BLaER1 (cell line): ENCODE measurements around the gene IYD.

Experiments
- H3K27ac ChIP-seq: shearing (Covaris generic); formaldehyde crosslinking; 2 replicates; pipeline ENCODE4 v1.8.1; 2022
- H3K27me3 ChIP-seq: shearing (Covaris generic); formaldehyde crosslinking; 2 replicates; pipeline ENCODE4 v1.8.1; 2022
- H3K36me3 ChIP-seq: shearing (Covaris generic); formaldehyde crosslinking; 2 replicates; pipeline ENCODE4 v1.8.1; 2022
- H3K4me1 ChIP-seq: shearing (Covaris generic); formaldehyde crosslinking; 2 replicates; pipeline ENCODE4 v1.8.1; 2022
- H3K4me2 ChIP-seq: shearing (Covaris generic); formaldehyde crosslinking; 2 replicates; pipeline ENCODE4 v1.8.1; 2022
- H3K4me3 ChIP-seq: shearing (Covaris generic); formaldehyde crosslinking; 2 replicates; pipeline ENCODE4 v1.8.1; 2022
- H3K9ac ChIP-seq: shearing (Covaris generic); formaldehyde crosslinking; 2 replicates; pipeline ENCODE4 v1.8.1; 2022
- H3K9me3 ChIP-seq: shearing (Covaris generic); formaldehyde crosslinking; 2 replicates; pipeline ENCODE4 v1.8.1; 2022
- H4K20me1 ChIP-seq: shearing (Covaris generic); formaldehyde crosslinking; 2 replicates; pipeline ENCODE4 v1.8.1; 2022
- Cebpa-rat ChIP-seq: shearing (Covaris generic); IDR thresholded peaks from 2 replicates; pipeline ENCODE4 v1.8.1; 2022

The IYD gene

GRCh38 chr6:150420926-150421325, 52.1 kb downstream of the IYD start:
- no peak for TF ChIP-seq Cebpa-rat
- Histone ChIP-seq H3K27me3 (no peaks in the 10 kb centered on the region), H4K20me1 (no peaks in the 10 kb centered on the region), H3K27ac (no peak overlapping the region), H3K4me2 (no peak overlapping the region), H3K4me3 (no peak overlapping the region), H3K4me1 (peaks cover 9% of the 10 kb centered on the region; the same call in 1 of the 2 replicates), H3K9ac (no peak overlapping the region), H3K36me3 (no peaks in the 10 kb centered on the region), H3K9me3 (peaks cover 38% of the 10 kb centered on the region)

DNA sequence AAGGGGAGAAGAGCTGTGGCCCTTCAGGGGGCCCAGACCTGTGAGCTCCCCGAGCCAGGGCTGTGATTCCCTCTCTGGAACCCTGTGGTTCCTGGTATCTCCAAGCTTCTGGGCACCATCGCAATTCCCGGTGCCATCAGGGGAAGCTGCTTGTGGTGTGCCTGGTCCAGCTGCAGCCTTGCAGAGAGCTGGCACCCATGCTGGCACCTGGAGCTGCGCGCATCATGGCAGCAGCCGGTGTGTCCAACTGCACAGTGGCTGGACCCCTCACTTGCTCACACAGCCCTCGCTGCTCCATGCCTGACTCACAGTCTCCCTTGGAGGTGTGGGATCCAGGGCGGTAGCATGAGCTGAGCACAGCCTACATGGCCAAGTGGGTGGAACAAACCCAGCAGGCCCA, 56.7 kb downstream of the IYD start:
- Histone ChIP-seq H3K4me3 (no peak overlapping the region), H3K9me3 (peaks cover 33% of the 10 kb centered on the region), H4K20me1 (no peaks in the 10 kb centered on the region), H3K27me3 (no peaks in the 10 kb centered on the region), H3K4me1 (no peaks in the 10 kb centered on the region), H3K9ac (no peak overlapping the region), H3K4me2 (no peak overlapping the region), H3K36me3 (no peaks in the 10 kb centered on the region), H3K27ac (no peak overlapping the region)
- TF ChIP-seq Cebpa-rat = no peak

- no peak overlapping the region for H3K4me3 ChIP-seq
- no peak overlapping the region for H3K9ac ChIP-seq
- H3K27ac ChIP-seq = no peak overlapping the region
- no peaks in the 10 kb centered on the region for H3K4me1 ChIP-seq
- no peaks in the 10 kb centered on the region for H3K27me3 ChIP-seq
- no peak overlapping the region for H3K4me2 ChIP-seq
- no peaks in the 10 kb centered on the region for H3K36me3 ChIP-seq
- H4K20me1 ChIP-seq = no peaks in the 10 kb centered on the region
- peaks cover 33% of the 10 kb centered on the region for H3K9me3 ChIP-seq
- TF ChIP-seq Cebpa-rat = no peak
These were observed 57.4 kb downstream of the IYD start for GRCh38 chr6:150426198-150426597.

DNA sequence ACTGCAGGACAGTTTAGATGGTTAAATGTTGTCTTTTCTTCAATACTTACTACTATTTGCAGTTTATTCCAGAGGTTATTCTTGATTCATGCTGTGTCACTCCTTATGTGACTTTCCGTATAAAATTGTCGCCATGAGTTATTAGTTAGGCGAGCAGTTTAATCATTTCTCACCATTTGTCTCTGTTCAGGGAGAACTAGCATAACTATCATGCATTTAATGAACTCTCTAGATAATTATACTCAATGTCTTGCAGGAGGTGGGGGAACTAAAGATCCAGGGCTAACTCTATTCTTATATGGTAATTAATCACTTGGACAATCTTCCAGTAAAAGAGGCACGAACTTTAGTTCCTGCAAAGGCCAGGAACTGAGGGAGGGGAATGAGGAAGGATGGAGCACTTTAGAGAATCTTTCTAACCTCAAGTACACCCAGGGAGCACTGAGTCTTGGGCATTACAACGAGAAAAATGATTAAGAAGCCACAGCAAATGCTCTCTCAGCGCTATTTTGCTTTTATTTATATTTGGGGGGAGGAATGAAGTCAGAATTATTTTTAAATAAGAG, 58.3 kb downstream of the IYD start:
- peaks cover 33% of the 10 kb centered on the region for H3K9me3 ChIP-seq
- no peak overlapping the region for H3K9ac ChIP-seq
- no peaks in the 10 kb centered on the region for H3K4me1 ChIP-seq
- no peak for TF ChIP-seq Cebpa-rat
- H3K4me2 ChIP-seq = no peak overlapping the region
- H3K4me3 ChIP-seq = no peak overlapping the region
- H4K20me1 ChIP-seq = no peaks in the 10 kb centered on the region
- H3K27ac ChIP-seq = no peak overlapping the region
- no peaks in the 10 kb centered on the region for H3K36me3 ChIP-seq
- no peaks in the 10 kb centered on the region for H3K27me3 ChIP-seq

DNA sequence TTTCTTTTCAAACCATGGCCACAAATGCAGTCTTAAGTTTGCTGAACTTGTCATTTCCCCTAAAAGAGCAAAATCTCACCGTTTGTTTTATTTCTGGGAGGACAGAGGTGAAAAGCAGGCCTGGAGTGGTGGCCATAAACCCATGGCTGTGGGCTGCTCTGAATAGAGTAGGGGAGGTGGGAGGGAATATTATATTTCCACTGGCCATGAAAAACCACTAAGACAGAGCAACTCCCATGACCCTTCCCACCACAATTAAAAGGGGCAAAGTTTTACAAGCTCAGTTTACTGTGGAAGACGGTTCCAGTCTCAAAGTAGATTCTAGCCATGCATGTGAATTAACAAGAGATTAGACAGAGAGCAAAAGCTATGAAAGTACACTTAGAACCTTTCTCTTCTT, 59.0 kb downstream of the IYD start:
- TF ChIP-seq Cebpa-rat = no peak
- no peak overlapping the region for H3K4me2 ChIP-seq
- H3K4me3 ChIP-seq = no peak overlapping the region
- no peaks in the 10 kb centered on the region for H3K4me1 ChIP-seq
- no peaks in the 10 kb centered on the region for H4K20me1 ChIP-seq
- no peaks in the 10 kb centered on the region for H3K27me3 ChIP-seq
- no peaks in the 10 kb centered on the region for H3K36me3 ChIP-seq
- H3K9me3 ChIP-seq = peaks cover 31% of the 10 kb centered on the region
- no peak overlapping the region for H3K9ac ChIP-seq
- no peak overlapping the region for H3K27ac ChIP-seq

DNA sequence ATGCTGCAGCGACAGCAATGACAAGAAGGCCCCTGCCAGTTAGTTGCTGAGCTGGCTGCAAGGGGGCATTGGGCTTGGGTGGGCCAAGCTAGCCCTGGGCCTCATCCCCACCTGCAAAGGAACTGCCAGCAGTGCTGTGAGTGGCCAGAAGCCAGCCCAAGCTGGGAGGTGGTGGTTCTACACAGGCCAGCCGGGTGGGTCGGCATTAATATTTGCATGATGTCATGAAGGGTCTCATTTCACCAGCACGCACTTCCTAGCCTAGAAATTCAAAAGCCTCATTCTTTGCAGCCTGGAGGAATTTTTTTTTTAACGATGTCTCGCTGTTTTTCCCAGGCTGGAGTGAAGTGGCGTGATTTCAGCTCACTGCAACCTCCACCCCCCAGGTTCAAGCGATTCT, 62.0 kb downstream of the IYD start:
- TF ChIP-seq Cebpa-rat = no peak
- Histone ChIP-seq H3K4me2 (no peak overlapping the region), H3K9me3 (peaks cover 1% of the 10 kb centered on the region), H3K4me1 (no peaks in the 10 kb centered on the region), H3K9ac (no peak overlapping the region), H3K36me3 (no peaks in the 10 kb centered on the region), H3K27ac (no peak overlapping the region), H3K4me3 (no peak overlapping the region), H4K20me1 (no peaks in the 10 kb centered on the region), H3K27me3 (no peaks in the 10 kb centered on the region)

GRCh38 chr6:150435360-150435759, 66.5 kb downstream of the IYD start:
- no peaks in the 10 kb centered on the region for H3K4me1 ChIP-seq
- no peak overlapping the region for H3K9ac ChIP-seq
- no peaks in the 10 kb centered on the region for H4K20me1 ChIP-seq
- H3K4me2 ChIP-seq = no peak overlapping the region
- peaks cover 6% of the 10 kb centered on the region; the same call in 1 of the 2 replicates for H3K9me3 ChIP-seq
- H3K4me3 ChIP-seq = no peak overlapping the region
- TF ChIP-seq Cebpa-rat = no peak
- H3K27ac ChIP-seq = no peak overlapping the region
- no peaks in the 10 kb centered on the region for H3K36me3 ChIP-seq
- H3K27me3 ChIP-seq = no peaks in the 10 kb centered on the region

GRCh38 chr6:150435832-150436231, 67.0 kb downstream of the IYD start:
- Histone ChIP-seq H3K4me2 (no peak overlapping the region), H3K9ac (no peak overlapping the region), H4K20me1 (no peaks in the 10 kb centered on the region), H3K4me1 (no peaks in the 10 kb centered on the region), H3K27ac (no peak overlapping the region), H3K27me3 (no peaks in the 10 kb centered on the region), H3K9me3 (peaks cover 8% of the 10 kb centered on the region; the same call in 1 of the 2 replicates), H3K36me3 (no peaks in the 10 kb centered on the region), H3K4me3 (no peak overlapping the region)
- TF ChIP-seq Cebpa-rat = no peak

GRCh38 chr6:150439373-150439772, 70.6 kb downstream of the IYD start:
- Histone ChIP-seq H3K9me3 (peaks cover 8% of the 10 kb centered on the region; the same call in 1 of the 2 replicates), H3K4me2 (no peak overlapping the region), H3K4me3 (no peak overlapping the region), H3K36me3 (no peaks in the 10 kb centered on the region), H3K4me1 (no peaks in the 10 kb centered on the region), H3K27me3 (no peaks in the 10 kb centered on the region), H3K9ac (no peak overlapping the region), H3K27ac (no peak overlapping the region), H4K20me1 (no peaks in the 10 kb centered on the region)
- no peak for TF ChIP-seq Cebpa-rat

DNA sequence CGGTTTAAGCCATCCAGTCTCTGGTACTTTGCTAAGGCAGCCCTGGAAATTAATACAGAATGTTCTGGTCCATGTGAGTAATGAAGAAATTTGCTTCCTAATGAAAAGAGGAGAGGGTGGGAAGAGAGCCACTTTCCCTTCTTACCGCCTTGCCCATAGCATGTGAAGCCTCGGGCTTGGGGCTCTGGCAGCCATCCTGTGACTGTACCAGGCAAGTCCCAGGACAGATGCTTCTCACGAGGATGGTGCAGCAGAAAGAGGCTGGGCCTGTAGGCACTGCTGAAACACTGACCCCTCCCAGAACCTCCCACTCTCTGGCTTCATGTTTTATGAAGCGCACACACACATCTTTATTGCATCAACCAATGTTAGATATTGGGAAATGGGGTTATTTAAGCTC, 74.8 kb downstream of the IYD start:
- no peaks in the 10 kb centered on the region for H3K36me3 ChIP-seq
- no peak overlapping the region for H3K9ac ChIP-seq
- peaks cover 8% of the 10 kb centered on the region; the same call in 1 of the 2 replicates for H3K9me3 ChIP-seq
- H3K4me1 ChIP-seq = no peaks in the 10 kb centered on the region
- TF ChIP-seq Cebpa-rat = no peak
- no peak overlapping the region for H3K4me2 ChIP-seq
- H3K4me3 ChIP-seq = no peak overlapping the region
- H4K20me1 ChIP-seq = no peaks in the 10 kb centered on the region
- H3K27me3 ChIP-seq = no peaks in the 10 kb centered on the region
- H3K27ac ChIP-seq = no peak overlapping the region

GRCh38 chr6:150444308-150444707, 75.5 kb downstream of the IYD start:
- TF ChIP-seq Cebpa-rat = no peak
- Histone ChIP-seq H3K4me2 (no peak overlapping the region), H3K4me3 (no peak overlapping the region), H3K36me3 (no peaks in the 10 kb centered on the region), H3K9me3 (peaks cover 8% of the 10 kb centered on the region; the same call in 1 of the 2 replicates), H4K20me1 (no peaks in the 10 kb centered on the region), H3K9ac (no peak overlapping the region), H3K4me1 (no peaks in the 10 kb centered on the region), H3K27ac (no peak overlapping the region), H3K27me3 (no peaks in the 10 kb centered on the region)
